Jurkat, Clone E6-1 (cell line): Measurements from ENCODE around the gene IGIP.
"Not testable (repeated sequence)": the region's sequence is repeated elsewhere in the genome, so short reads cannot be mapped to it uniquely, and the experiment has no call there.

Experiments used
- DNase-seq: peaks from one replicate; pipeline ENCODE4 v3.0.0-alpha.2; 2011; ENCODE audit warnings: low read depth, low spot score
- H3K4me3 ChIP-seq: 2 replicates; pipeline ENCODE4 v1.5.1; 2011; ENCODE audit warnings: mild to moderate bottlenecking, low read length, control low read depth, moderate library complexity

The IGIP gene

DNA sequence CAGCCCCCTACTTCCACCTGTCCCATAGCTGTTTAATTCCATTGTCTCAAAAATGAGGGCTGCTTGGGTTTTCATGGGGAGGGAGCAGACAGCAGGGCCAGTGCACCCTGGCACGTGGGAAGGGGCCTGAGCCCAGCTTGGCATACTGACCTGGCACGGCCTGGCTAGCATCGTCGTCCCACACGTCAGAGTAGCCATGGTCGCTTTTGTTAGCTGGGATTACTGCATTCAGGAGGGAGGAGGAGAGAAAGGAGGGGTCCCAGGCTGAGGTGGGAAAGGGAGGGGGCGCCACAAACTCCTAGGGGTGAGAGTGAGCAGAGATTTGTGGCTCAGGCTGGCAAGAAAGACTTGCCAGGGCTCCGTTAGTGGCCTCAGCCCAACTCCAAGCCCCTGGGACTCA, 28.2 kb downstream of the IGIP start:
- DNase-seq, result no peak
- H3K4me3 ChIP-seq, result no peak overlapping the region

DNA sequence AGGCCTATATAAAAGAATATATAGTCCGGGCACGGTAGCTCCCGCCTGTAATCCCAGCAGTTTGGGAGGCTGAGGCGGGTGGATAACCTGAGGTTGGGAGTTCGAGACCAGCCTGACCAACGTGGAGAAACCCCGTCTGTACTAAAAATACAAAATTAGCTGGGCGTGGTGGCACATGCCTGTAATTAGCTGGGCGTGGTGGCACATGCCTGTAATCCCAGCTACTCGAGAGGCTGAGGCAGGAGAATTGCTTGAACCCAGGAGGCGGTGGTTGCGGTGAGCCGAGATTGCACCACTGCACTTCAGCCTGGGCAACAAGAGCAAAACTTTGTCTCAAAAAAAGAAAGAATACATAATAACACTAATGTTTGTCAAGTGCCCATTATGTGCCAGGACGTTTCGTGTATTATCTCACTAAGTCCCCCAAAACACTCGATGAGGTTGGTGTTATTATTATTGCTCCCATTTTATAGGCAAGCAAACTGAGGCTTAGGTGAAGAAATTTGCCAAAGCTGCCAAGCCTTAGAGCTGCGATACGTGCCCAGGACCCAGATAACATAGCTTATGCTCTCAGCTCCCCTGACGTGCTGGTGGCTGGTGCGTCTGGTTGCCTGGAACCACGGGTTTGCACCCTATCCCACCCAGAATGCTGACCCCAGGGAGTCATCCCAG, 29.1 kb downstream of the IGIP start:
- not testable (repeated sequence) for H3K4me3 ChIP-seq, DNase-seq

DNA sequence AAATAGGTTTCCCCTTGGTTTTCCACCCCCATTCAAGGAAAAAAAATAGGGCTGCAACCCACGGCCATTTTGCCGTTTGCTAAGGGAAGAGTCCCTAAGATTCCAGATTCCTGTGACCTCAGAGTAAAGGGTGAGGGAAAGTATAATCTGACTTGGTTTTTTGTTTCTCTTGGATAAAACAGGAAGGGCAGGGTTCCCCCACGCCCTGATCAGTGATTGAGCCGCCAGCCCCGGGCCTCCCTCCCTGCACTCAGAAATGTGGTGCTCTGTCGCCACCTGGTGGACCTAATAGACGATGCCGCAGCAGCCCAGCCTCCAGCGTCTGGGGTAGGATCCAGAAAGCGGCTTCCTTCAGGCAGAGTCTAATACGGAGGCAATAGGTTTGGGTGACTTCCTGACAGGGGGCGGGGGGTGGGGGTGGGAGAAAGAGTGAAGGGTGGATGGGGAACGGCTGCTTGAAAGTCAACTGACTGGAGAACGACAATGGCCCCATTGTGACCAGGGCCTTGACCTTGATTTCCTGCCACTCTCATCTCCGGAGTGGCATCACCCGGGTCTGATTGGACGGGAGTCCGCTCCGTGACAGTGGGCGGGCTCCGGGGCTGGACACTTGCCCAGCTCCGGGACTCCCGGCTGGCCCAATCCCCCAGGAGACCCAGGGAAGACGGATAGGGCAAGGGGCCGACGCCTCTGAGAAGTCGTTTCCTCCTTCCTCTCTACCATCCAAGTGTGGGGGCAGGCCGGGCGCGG, 31.5 kb downstream of the IGIP start:
- peak; percentile 59 for DNase-seq
- peak overlapping the region; percentile 27 for H3K4me3 ChIP-seq

DNA sequence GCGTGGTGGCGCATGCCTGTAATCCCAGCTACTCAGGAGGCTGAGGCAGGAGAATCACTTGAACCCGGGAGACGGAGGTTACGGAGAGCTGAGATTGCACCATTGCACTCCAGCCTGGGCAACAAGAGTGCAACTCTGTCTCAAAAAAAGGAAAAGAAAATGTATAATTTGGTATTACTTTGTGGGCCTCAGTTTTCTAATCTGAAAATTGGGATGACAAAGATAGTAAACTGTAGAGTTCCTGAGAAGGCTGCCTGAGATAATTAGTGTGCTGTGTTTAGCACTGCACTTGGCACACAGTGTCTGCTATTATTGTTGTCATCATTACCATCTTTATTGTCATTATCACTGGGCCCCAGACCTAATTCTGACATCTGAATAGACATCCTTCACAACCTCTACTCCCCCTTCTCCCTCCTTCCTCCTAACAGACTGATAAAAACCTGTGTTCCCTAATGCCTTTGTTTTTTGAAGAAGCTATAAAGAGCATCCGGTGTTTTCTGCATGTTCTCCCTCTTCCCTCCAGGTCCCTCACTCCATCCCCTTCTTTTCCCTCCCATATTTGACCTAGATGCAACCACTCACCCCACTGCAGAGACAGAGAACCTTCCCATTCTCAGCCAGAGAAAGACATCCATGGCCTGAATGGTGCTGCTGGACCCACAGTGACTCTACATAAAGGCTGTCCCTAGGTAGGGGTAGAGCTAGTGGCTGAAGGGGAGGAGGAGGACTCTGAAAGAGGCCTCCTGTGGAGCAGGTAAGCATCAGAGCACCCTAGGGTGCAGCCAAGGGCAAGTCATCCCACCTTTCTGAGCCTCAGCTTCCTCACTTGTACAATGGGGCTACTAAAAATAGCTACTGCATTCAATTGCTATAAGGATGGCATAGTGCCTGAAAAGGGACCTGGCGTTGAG, 33.5 kb downstream of the IGIP start:
- no peak for DNase-seq
- no peak overlapping the region for H3K4me3 ChIP-seq

DNA sequence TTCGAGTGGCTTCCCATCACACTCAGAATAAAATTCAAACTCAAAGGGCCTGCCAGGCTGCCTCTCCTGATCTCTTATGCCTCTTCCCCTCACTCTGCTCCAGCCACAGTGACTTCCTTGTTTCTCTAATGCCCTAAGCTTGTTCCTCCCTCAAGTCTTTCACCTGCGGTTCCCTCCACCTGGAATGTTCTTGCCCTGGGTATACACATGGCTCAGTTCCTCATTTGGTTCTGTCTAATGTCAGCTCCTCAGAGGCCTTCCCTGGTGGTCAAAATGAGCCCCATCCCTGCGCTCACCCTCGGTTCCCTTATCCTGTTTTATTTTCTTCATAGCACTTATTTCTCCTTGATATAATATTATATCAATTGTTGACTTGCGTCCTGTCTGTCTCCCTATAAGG, 36.5 kb downstream of the IGIP start:
- DNase-seq, result no peak
- no peak overlapping the region for H3K4me3 ChIP-seq

DNA sequence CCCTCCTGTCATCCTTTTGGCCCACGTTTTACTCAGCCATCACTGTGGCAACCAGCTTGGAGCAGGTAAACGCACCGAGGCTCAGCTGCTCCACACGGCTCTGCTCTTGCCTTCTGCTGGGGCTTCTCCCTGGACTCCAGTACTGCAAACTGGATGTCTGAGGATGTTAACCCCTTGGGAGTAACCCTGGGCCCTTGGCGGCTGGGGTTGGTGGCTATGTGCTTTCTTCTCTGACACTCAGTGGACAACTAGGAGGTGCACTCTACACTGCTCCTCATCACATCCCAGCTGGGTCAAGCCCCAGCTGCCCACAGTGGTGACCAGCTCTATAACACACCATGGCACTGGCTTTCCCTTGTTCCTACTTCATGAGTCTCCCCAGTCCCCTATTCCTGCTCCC, 37.0 kb downstream of the IGIP start:
- no peak for DNase-seq

DNA sequence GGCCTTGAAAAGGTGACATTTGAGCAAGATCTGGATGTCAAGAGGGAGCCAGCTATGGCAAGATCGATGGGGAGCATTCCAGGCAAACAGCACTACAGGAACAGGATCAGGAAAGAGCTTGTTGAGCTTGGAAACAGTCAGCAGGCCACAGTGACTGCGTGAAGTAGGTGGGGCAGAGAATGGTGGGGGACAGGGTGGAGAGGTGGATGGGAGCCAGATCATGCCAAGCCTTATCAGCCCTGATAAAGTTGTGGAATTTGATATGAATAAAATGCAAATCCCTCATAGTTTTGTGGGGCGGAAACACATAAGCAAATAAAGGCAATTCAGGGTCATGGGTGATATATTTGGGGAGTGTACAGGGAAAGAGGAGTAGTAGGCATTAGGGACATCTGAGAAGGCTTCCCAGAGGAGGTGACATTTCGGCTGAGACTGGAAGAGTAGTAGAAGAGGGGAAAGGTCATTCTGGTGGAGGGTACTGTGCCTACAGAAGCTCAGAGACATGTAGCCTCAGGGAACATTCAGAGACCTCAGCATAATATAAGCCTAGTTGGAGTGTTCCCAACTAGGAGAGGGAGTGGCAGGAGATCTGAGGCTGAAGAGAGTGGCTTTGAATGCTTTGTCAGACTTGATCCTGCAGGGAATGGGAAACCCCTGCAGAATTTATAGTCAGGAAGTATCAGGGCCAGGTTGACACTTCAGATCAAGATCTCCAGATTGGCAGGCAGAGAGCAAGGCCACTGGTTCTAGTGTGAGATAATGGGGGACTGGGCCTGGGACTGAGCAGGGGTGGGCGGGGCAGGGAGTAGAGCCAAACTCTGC, 39.6 kb downstream of the IGIP start:
- H3K4me3 ChIP-seq, result no peak overlapping the region
- DNase-seq, result no peak

More for the DNA sequence above, 37.0 kb downstream of the IGIP start:
- H3K4me3 ChIP-seq, result no peak overlapping the region

DNA sequence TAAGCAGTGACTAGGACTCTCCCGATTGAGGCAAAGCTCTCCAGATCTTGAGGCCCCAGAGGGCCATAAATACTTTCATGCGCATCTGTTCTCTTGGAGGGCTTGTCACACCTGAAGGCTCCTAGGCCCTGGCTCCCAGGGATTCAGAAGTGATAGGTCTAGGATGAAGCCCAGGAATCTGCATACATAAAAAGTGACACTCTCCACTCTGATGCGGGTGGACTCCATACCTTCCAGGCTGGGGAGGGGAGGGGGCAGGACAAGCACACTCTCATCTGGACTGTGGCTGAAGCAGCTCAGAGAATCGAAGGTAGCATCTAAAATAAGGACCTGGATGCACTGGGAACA, 40.2 kb downstream of the IGIP start:
- no peak for DNase-seq
- no peak overlapping the region for H3K4me3 ChIP-seq

DNA sequence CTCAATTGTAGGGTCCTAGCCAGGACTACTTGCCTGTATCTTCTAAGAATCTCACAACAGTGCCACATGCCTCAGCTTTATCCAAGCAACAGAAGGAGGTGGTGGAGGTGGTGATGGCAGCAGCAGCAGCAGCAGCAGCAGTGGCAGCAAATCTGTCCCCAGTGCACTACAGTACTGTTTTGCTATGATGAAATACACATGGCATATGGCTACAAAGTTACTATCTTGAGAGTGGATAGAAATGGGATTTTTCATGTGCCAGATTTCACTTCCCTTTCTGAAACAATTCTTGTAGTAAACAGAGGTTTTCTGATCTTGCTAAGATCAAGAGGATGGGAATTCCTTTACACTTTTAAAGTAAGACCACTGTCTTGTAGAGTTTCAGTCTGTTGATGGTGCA, 41.2 kb downstream of the IGIP start:
- DNase-seq, result no peak
- H3K4me3 ChIP-seq, result no peak overlapping the region

DNA sequence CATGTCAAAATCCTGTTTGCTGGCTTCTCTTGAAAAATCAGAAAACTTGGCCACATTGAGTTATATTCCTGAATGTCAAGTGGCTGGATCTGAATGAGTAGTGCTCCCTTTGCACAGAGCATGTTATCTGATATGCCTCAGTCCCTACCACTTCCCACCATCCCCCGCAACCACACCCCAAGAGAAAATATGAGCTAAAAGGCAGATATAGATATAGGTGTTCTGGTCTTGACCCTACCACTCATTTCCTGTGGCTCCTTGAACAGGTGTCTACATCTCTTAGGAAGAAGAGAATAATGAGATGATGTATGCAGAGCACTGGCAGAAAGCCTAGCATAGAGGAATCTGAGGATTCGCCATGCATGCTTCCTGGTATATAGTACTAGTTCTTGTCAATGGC, 42.6 kb downstream of the IGIP start:
- H3K4me3 ChIP-seq, result no peak overlapping the region
- DNase-seq, result peak; percentile 9

DNA sequence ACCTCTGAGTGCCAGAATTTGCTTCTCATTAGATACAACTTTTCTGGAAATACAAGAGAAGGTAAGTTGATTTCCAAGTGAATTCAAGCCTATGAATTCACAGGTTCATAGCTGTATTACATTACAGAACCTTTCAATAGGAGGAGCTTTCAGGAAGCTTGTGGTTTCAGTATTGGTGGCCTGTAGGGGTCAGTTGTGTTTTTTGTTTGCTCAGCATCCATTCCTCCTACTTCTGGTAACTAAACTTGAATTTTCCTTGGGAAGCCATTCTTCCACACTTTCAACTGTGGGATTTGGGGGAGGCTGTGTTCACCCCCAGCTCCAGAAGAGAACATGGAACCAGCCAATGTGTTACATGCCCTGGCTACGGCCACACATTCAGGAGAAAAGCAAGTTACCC, 43.7 kb downstream of the IGIP start:
- no peak for DNase-seq
- H3K4me3 ChIP-seq, result no peak overlapping the region

DNA sequence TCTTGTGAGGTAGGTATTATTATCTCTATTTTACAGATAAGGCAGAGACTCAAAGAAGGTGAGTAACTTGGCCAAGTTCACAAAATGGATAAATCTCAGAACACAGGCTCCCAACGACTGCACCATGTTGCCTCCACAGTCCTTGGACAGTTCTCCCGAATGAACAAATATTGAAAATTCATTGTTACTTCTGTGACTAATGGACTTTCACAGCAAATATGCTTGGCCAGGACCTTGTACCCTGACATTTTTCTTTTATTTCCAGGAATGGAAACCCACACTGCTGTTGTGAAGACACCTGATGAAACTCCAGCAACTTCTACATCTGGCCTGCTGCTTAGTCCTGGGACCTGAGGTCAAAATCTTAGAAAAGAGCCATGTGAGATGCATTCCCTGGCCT, 46.7 kb downstream of the IGIP start:
- DNase-seq, result no peak
- H3K4me3 ChIP-seq, result no peak overlapping the region

DNA sequence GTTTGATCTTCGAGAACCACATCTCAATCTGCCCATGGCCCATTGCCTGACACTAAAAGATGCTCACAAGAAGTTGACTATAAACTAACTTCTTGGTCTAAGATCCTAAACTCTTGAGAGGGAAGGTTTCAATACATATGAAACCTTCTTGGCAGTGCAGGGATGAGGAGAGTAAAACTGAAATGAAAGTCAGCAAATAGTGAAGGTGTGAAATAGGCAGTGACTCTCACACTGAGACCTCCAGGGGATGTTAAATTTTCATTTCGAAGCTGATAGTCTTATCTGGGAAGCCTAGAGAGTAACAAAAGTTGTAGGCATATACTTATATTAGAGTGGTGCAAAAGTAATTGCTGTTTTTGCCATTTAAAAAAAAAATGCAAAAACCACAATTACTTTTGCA, 48.3 kb downstream of the IGIP start:
- no peak for DNase-seq
- H3K4me3 ChIP-seq, result no peak overlapping the region

DNA sequence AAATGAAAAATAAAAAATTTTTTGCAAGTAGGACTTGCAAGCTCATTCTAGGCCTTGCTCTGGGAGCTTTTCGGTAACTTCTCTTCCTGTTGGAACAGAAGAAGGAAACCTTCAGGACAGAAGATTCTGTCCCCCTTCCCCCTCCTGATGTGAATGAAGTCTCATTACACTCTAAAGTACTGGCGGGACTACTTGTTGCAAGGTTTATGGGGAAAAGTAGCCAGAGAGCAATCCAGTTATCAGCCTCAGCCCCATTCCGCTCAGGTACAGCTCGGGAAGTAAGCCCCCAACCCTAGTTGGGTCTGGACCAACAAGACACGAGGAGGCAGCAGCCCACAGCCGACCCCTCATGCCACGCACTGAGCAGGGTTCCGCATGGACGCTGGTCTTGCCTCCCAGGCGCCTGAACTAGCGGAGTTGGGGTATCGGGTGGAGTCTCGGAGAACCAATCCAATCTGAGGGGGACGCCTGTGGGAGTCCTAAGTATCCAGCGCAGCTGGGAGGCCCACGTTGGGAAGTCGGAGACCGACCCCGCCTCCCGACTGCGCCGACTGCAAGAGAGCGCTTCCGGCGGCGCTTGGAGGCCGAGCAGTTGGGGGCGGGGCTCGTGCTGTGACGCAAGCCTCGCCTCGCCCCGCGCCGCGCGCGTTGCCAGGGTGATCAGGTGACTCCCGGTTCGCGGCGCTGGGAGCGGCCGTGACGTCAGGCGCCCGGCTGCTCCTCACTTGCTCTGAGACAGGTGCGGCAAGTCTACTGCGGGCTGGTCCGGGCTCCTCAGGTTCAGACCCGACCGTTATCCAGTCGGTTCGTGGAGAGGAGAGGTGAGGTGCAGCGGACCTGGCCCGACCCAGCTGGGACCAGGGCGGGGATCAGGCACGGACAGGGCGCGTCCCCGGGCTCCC, 49.0 kb downstream of the IGIP start, which contains the start of gene CYSTM1:
Gene CYSTM1, plus strand, starts transcription at position 724 of the 902 bp plus-strand sequence. CDS start 19,278 bp downstream, outside the sequence.
- DNase-seq, result peak; percentile 92
- peak within 1 kb of the TSS; percentile 82 for H3K4me3 ChIP-seq

DNA sequence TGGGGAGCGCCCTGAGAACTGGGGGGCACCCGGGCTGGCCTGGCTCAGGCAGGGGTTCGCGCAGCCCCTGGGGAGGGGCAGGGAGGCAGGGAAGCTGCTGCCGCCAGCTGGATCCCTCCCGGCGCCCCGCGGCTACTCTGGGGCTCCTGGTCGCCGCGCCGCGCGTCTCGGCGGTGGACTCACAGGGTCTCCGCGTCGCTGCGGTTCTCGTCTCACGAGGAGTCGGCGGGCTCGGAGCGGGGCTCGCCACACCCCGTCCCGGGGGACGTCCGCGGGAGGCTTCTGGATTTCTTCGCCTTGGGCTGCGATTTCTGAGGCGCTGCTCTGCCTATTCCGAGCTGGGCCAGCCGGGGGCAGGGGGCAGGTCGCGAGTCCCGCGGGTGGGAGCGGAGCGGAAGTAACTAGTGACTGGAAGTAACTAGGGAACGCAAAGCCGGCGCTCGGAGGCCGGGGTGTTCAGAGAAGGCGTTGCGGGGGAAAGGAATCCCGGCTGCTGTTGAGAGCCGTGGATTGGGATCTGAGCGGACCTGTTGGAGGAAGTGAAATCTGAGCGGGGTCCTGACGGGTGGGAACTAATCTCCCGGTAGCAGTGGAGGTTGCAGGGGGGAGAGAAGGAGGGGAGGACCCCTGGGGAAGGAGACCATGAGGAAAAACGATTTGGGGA, 49.8 kb downstream of the IGIP start:
- peak; percentile 54 for DNase-seq

DNA sequence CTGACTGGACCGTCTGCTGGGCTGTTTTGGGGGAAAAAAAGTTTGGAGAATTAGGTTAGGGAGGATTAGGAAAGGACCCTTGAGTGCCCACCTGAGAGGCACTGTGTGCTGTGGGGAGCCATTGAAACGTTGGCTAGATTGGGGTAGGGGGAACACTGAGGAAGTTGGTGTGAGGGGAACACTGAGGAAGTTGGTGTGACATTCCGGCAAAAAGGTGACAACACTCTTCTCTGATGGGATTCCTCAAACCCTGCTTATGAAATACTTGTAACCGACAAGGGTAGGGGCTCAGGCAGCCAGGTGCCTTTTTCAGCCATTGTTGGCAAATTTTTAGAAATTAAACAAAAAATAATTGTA, 50.3 kb downstream of the IGIP start:
- DNase-seq, result no peak
- peak overlapping the region; percentile 82 for H3K4me3 ChIP-seq

More for the DNA sequence above, 49.8 kb downstream of the IGIP start:
- H3K4me3 ChIP-seq, result peak overlapping the region; percentile 82

DNA sequence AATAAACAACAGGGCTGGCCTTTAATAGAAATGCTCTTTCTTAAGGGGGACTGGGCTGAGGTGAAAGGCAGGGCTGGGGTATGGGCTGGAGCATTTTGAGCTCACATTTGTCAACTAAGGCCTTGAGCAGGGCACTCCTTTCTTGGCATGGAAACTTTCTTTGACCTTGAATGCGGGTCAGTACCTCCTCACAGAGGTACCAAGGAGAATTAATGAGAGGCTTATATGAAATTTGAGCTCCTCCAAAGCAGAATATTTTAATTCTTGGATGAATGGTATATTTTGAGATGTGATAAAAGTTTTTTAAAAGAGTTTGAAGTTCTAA, 52.3 kb downstream of the IGIP start:
- no peak for DNase-seq
- no peak overlapping the region for H3K4me3 ChIP-seq
